RWPE1 (cell line): ENCODE measurements around the gene ADCK2.

Experiments used
- CTCF ChIA-PET: fragments of 350-600 bp; sonication (Branson Sonifier 250); formaldehyde crosslinking; extraction: SDS; loops from one replicate; lab custom pipeline; 2021; lab: Yijun Ruan, JAX
- POLR2A ChIA-PET: fragments of 400-600 bp; formaldehyde crosslinking; extraction: SDS; loops from one replicate; lab custom pipeline; 2020; ENCODE audit warnings: antibody characterized with exemption; ENCODE audit not compliant: low non-redundant PET; lab: Yijun Ruan, JAX
- DNase-seq: peaks from one replicate; pipeline ENCODE4 v3.0.0; 2012; ENCODE audit warnings: low spot score
- H3K27ac ChIP-seq: fragments of 450-650 bp; 2 replicates; pipeline ENCODE4 v1.5.1; 2017
- CTCF ChIP-seq: fragments of 450-650 bp; conservative IDR thresholded peaks from 2 replicates; pipeline ENCODE4 v1.5.1; 2017; ENCODE audit warnings: low read depth, mild to moderate bottlenecking

Gene ADCK2

GRCh38 chr7:140646931-140647647, 25.7 kb upstream of the ADCK2 start:
- DNase-seq: peak; percentile 50
- TF ChIP-seq CTCF: peak; percentile 58
- ChIA-PET CTCF (interaction anchor here (0.6 to 1.3 kb wide), 2 partner anchors 135 to 142 kb away, joined by 4 read pairs; no protein-coding TSS in a partner anchor), POLR2A (no interaction called here)
- no peak overlapping the region for H3K27ac ChIP-seq

GRCh38 chr7:140649556-140650205, 23.1 kb upstream of the ADCK2 start:
- TF ChIP-seq CTCF: no peak
- POLR2A ChIA-PET: no interaction called here
- H3K27ac ChIP-seq: peak overlapping the region; percentile 47
- DNase-seq: peak; percentile 20
- CTCF ChIA-PET: interaction anchor here (0.7 kb wide), 1 partner anchor 973 kb away, joined by 3 read pairs; no protein-coding TSS in a partner anchor

DNA sequence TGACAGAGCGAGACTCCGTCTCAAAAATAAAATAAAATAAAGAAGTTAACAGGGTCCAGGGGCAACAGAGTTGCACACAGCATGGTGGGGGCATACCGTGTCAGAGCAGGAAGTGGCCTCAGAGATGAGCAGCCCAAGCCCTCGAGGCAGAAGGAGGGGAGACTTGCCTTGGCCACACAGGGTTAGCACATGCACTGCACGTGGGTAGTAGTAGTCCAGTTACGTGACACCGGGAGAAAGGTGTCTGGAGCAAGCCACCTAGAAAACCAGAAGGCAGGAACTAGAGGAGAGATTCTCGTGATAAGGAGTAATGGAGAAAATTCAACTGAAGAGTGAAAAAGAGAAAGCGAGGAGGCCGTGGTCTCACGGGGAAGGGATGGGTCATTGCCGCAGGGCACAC, 22.4 kb upstream of the ADCK2 start:
- H3K27ac ChIP-seq: peak overlapping the region; percentile 47
- no peak for DNase-seq
- TF ChIP-seq CTCF: no peak
- ChIA-PET CTCF (interaction anchor here (0.7 to 4.0 kb wide), 2 partner anchors 124 to 133 kb away, joined by 4 to 31 read pairs; no protein-coding TSS in a partner anchor), POLR2A (no interaction called here)

- ChIA-PET POLR2A (no interaction called here), CTCF (interaction anchor here (0.5 to 4.0 kb wide), 12 partner anchors 34 to 1030 kb away, joined by 3 to 31 read pairs (median 3); no protein-coding TSS in a partner anchor)
- TF ChIP-seq CTCF: peak; percentile 96
- H3K27ac ChIP-seq: no peak overlapping the region
- DNase-seq: peak; percentile 67
Observed at GRCh38 chr7:140653319-140654108, 19.2 kb upstream of the ADCK2 start.

- TF ChIP-seq CTCF: no peak
- POLR2A ChIA-PET: no interaction called here
- no peak for DNase-seq
- CTCF ChIA-PET: interaction anchor here (0.6 to 4.0 kb wide), 6 partner anchors 34 to 189 kb away, joined by 3 to 31 read pairs (median 4); no protein-coding TSS in a partner anchor
- no peak overlapping the region for H3K27ac ChIP-seq
Observed at GRCh38 chr7:140654109-140654387, 18.7 kb upstream of the ADCK2 start.

- no peak overlapping the region for H3K27ac ChIP-seq
- no peak for DNase-seq
- POLR2A ChIA-PET: no interaction called here
- TF ChIP-seq CTCF: no peak
- CTCF ChIA-PET: no interaction called here
Observed at GRCh38 chr7:140654661-140655060, 18.1 kb upstream of the ADCK2 start.
